ENCODE results near the gene EXOSC2.

- TF ChIP-seq POLR2A (IDR thresholded peaks at IDR 0.05), result no peak
- TF ChIP-seq CTCF (IDR thresholded peaks at IDR 0.05), result no peak
Measured at GRCh38 chr9:130710822-130711352, 17.3 kb downstream of the EXOSC2 start.
